Common myeloid progenitor, CD34-positive (primary cell): Measurements from ENCODE around the gene HTR1D. TPM values are rescaled to one million over a fixed set of nuclear protein-coding genes. Genes with fewer than 3 reads are reported as not detected.
"Not testable (repeated sequence)": the region's sequence is repeated elsewhere in the genome, so short reads cannot be mapped to it uniquely, and the experiment has no call there.

ENCODE experiments used
- CTCF ChIA-PET: fragments of 350-600 bp; sonication (Branson Sonifier 250); formaldehyde crosslinking; loops from one replicate; lab custom pipeline; 2021; ENCODE audit warnings: antibody characterized with exemption; lab: Charles Lee
- POLR2A ChIA-PET: fragments of 350-600 bp; sonication (Branson Sonifier 250); formaldehyde crosslinking; loops from one replicate; lab custom pipeline; 2021; ENCODE audit warnings: antibody characterized with exemption; lab: Charles Lee
- DNase-seq, 3 donors: peaks; one replicate each; pipeline versions ENCODE4 v3.0.0 to v3.0.0-alpha.2; 2013
- H3K27ac ChIP-seq, 2 experiments: 1 replicate in 1 of 2; 2 replicates in 1 of 2; pipeline ENCODE4 v1.7.0; 2013; ENCODE audit warnings: inconsistent platforms in 2 of 2, low read length in 2 of 2, mild to moderate bottlenecking in 2 of 2, low read depth in 1 of 2, moderate library complexity in 1 of 2; ENCODE audit not compliant: severe bottlenecking in 2 of 2, insufficient read depth in 1 of 2, poor library complexity in 1 of 2
- H3K27me3 ChIP-seq, 5 experiments: replicated peaks in 2 of 5; 1 replicate in 3 of 5; 2 replicates in 2 of 5; pipeline versions ENCODE4 v1.6.1 to v1.7.0; 2013; ENCODE audit warnings: low read length in 4 of 5, mild to moderate bottlenecking in 2 of 5, moderate library complexity in 2 of 5, inconsistent platforms in 1 of 5; ENCODE audit not compliant: insufficient read depth in 5 of 5, control insufficient read depth in 4 of 5
- H3K36me3 ChIP-seq, 4 experiments: 1 replicate in 2 of 4; 2 replicates in 2 of 4; pipeline versions ENCODE4 v1.6.1 to v1.7.0; 2013; ENCODE audit warnings: low read length in 3 of 4, control low read depth in 1 of 4, mild to moderate bottlenecking in 1 of 4; ENCODE audit not compliant: control insufficient read depth in 4 of 4, insufficient read depth in 4 of 4
- H3K4me1 ChIP-seq, 4 experiments: 1 replicate in 3 of 4; 2 replicates in 1 of 4; pipeline versions ENCODE4 v1.6.1 to v1.7.1; 2013; ENCODE audit warnings: low read length in 3 of 4, mild to moderate bottlenecking in 3 of 4, control low read depth in 1 of 4, inconsistent platforms in 1 of 4, moderate library complexity in 1 of 4; ENCODE audit not compliant: control insufficient read depth in 4 of 4, insufficient read depth in 4 of 4; ENCODE audit errors: control extremely low read depth in 1 of 4
- H3K4me3 ChIP-seq, 7 experiments: 1 replicate in 4 of 7; 2 replicates in 3 of 7; pipeline versions ENCODE4 v1.5.1 to v1.7.0; 2013; ENCODE audit warnings: mild to moderate bottlenecking in 7 of 7, low read length in 6 of 7, moderate library complexity in 6 of 7, inconsistent platforms in 2 of 7, low read depth in 2 of 7, control low read depth in 1 of 7; ENCODE audit not compliant: insufficient read depth in 4 of 7, control insufficient read depth in 1 of 7; ENCODE audit errors: extremely low read depth in 1 of 7
- H3K9me3 ChIP-seq, 5 experiments: 1 replicate in 4 of 5; 2 replicates in 1 of 5; pipeline versions ENCODE4 v1.6.1 to v1.7.1; 2013; ENCODE audit warnings: low read length in 4 of 5, mild to moderate bottlenecking in 2 of 5, inconsistent platforms in 1 of 5, low read depth in 1 of 5, moderate library complexity in 1 of 5; ENCODE audit not compliant: control insufficient read depth in 4 of 5, insufficient read depth in 2 of 5; ENCODE audit errors: control extremely low read depth in 1 of 5
- WGBS: methylation state at CpG from one replicate; pipeline ENCODE4 v1.1.5; 2013; ENCODE audit not compliant: insufficient coverage; 5-methylcytosine and 5-hydroxymethylcytosine counted together
- polyA plus RNA-seq: library from polyadenylated mRNA; unstranded; fragments of 120-200 nt; gene quantifications from one replicate; pipeline ENCODE4 v1.2.1, GENCODE V29; 2013

The HTR1D gene
- not detected for polyA plus RNA-seq

GRCh38 chr1:23217421-23218115 is at the start of gene HTR1D:
HTR1D (minus strand) TSS chr1:23217502; CDS start chr1:23194219, 23,283 bp downstream.
- H3K4me3 ChIP-seq, result peak within 1 kb of the TSS; percentile 29 to 69 (median 41)

GRCh38 chr1:23263380-23263887 is 46.1 kb upstream of the HTR1D start:
- no peak for DNase-seq
- H3K9me3 ChIP-seq, result no peaks in the 10 kb centered on the region
- CTCF ChIA-PET, result no interaction called here
- H3K27ac ChIP-seq, result no peak overlapping the region
- no peaks in the 10 kb centered on the region for H3K36me3 ChIP-seq
- H3K27me3 ChIP-seq, result no peaks in the 10 kb centered on the region
- POLR2A ChIA-PET, result no interaction called here
- no CpG with 5 or more reads among the region's 3 CpGs for WGBS
- H3K4me3 ChIP-seq, result no peak overlapping the region
- no peaks in the 10 kb centered on the region for H3K4me1 ChIP-seq

More at GRCh38 chr1:23217421-23218115, at the start of gene HTR1D:
- POLR2A ChIA-PET, result no interaction called here
- H3K36me3 ChIP-seq, result no peaks in the 10 kb centered on the region
- no peak for DNase-seq
- peaks cover 0 to 68% (median 31%) of the 10 kb centered on the region in 5 experiments for H3K27me3 ChIP-seq
- H3K27ac ChIP-seq, result no peak within 1 kb of the TSS
- WGBS, result 2% methylated on average over 31 of the region's 45 CpGs
- peaks cover 0 to 11% (median 7%) of the 10 kb centered on the region in 4 experiments for H3K4me1 ChIP-seq
- no peaks in the 10 kb centered on the region for H3K9me3 ChIP-seq
- CTCF ChIA-PET, result interaction anchor here (1.3 to 1.8 kb wide), 3 partner anchors 12 to 187 kb away, joined by 3 to 4 read pairs (median 3); no protein-coding TSS in a partner anchor

GRCh38 chr1:23258082-23258481 is 40.8 kb upstream of the HTR1D start:
- POLR2A ChIA-PET, CTCF ChIA-PET, H3K27me3 ChIP-seq, H3K36me3 ChIP-seq, H3K9me3 ChIP-seq, H3K4me1 ChIP-seq, H3K4me3 ChIP-seq, DNase-seq, H3K27ac ChIP-seq: not testable (repeated sequence)
- WGBS, result no CpG with 5 or more reads among the region's 2 CpGs

GRCh38 chr1:23257371-23257770 is 40.1 kb upstream of the HTR1D start:
- 95% methylated on average over 4 of the region's 34 CpGs for WGBS
- CTCF ChIA-PET, result not testable (repeated sequence)

GRCh38 chr1:23254584-23254983 is 37.3 kb upstream of the HTR1D start:
- ChIA-PET POLR2A (no interaction called here), CTCF (no interaction called here)
- no peaks in the 10 kb centered on the region for H3K36me3 ChIP-seq
- H3K4me3 ChIP-seq, result no peak overlapping the region
- no peaks in the 10 kb centered on the region for H3K27me3 ChIP-seq
- H3K9me3 ChIP-seq, result no peaks in the 10 kb centered on the region
- no peaks in the 10 kb centered on the region for H3K4me1 ChIP-seq
- no peak overlapping the region for H3K27ac ChIP-seq
- WGBS, result 98% methylated on average over 4 of the region's 5 CpGs
- no peak for DNase-seq

More at GRCh38 chr1:23257371-23257770, 40.1 kb upstream of the HTR1D start:
- POLR2A ChIA-PET, H3K27me3 ChIP-seq, H3K36me3 ChIP-seq, H3K9me3 ChIP-seq, H3K27ac ChIP-seq, H3K4me1 ChIP-seq, H3K4me3 ChIP-seq, DNase-seq: not testable (repeated sequence)

- CTCF ChIA-PET, result interaction anchor here (0.6 to 1.6 kb wide), 3 partner anchors 9 to 505 kb away, joined by 3 read pairs; no protein-coding TSS in a partner anchor
- Histone ChIP-seq H3K9me3 (no peaks in the 10 kb centered on the region), H3K27me3 (no peaks in the 10 kb centered on the region), H3K27ac (no peak overlapping the region), H3K4me3 (no peak overlapping the region), H3K4me1 (no peaks in the 10 kb centered on the region), H3K36me3 (no peaks in the 10 kb centered on the region)
- POLR2A ChIA-PET, result no interaction called here
- WGBS, result no CpG with 5 or more reads among the region's 1 CpG
- DNase-seq, result peak in 2 of 3 donors; percentile 15 to 36
Measured at GRCh38 chr1:23251812-23252211, 34.5 kb upstream of the HTR1D start.

GRCh38 chr1:23249787-23250454 is 32.6 kb upstream of the HTR1D start:
- ChIA-PET POLR2A (interaction anchor here (1.6 kb wide), 1 partner anchor 12 kb away, joined by 3 read pairs; no protein-coding TSS in a partner anchor), CTCF (interaction anchor here (0.7 to 1.2 kb wide), 3 partner anchors 11 to 530 kb away, joined by 3 to 4 read pairs (median 4); no protein-coding TSS in a partner anchor)
- 86% methylated on average over 4 of the region's 6 CpGs for WGBS
- H3K27ac ChIP-seq, result no peak overlapping the region
- H3K27me3 ChIP-seq, result no peaks in the 10 kb centered on the region
- no peak overlapping the region for H3K4me3 ChIP-seq
- no peaks in the 10 kb centered on the region for H3K4me1 ChIP-seq
- peak in 2 of 3 donors; percentile 9 to 10 for DNase-seq
- H3K36me3 ChIP-seq, result no peaks in the 10 kb centered on the region
- no peaks in the 10 kb centered on the region for H3K9me3 ChIP-seq
